ENCODE data around the gene AFMID. TPM values are rescaled to one million over a fixed set of nuclear protein-coding genes. Genes with fewer than 3 reads are reported as not detected.
"Not testable (repeated sequence)": the region's sequence is repeated elsewhere in the genome, so short reads cannot be mapped to it uniquely, and the experiment has no call there.

Gene AFMID
- total RNA-seq, result 50.4 TPM

GRCh38 chr17:78186692-78187595, at the start of gene AFMID, which contains the start of gene TK1:
Gene AFMID, plus strand, starts transcription at chr17:78187362. Its CDS starts 9 bp downstream, at chr17:78187371.
Gene TK1, minus strand, starts transcription at chr17:78187052. Its CDS starts 58 bp downstream, at chr17:78186994.
- DNase-seq (ENCODE audit: low spot score), result peak; percentile 96

GRCh38 chr17:78137392-78138203, 49.6 kb upstream of the AFMID start:
- DNase-seq (ENCODE audit: low spot score), result no peak

GRCh38 chr17:78138204-78139060, 48.7 kb upstream of the AFMID start:
- DNase-seq (ENCODE audit: low spot score), result no peak

- DNase-seq (ENCODE audit: low spot score), result not testable (repeated sequence)
Observed at GRCh38 chr17:78139861-78140168, 47.3 kb upstream of the AFMID start.

GRCh38 chr17:78140169-78141051, 46.8 kb upstream of the AFMID start:
- DNase-seq (ENCODE audit: low spot score), result peak; percentile 91

GRCh38 chr17:78141437-78142118, 45.6 kb upstream of the AFMID start:
- no peak for DNase-seq (ENCODE audit: low spot score)

- DNase-seq (ENCODE audit: low spot score), result peak; percentile 64
Observed at GRCh38 chr17:78142119-78142861, 44.9 kb upstream of the AFMID start.

- DNase-seq (ENCODE audit: low spot score), result no peak
Observed at GRCh38 chr17:78143214-78144146, 43.7 kb upstream of the AFMID start.

- peak; percentile 90 for DNase-seq (ENCODE audit: low spot score)
Observed at GRCh38 chr17:78144147-78144719, 42.9 kb upstream of the AFMID start.

GRCh38 chr17:78144736-78145641, 42.2 kb upstream of the AFMID start:
- DNase-seq (ENCODE audit: low spot score), result peak; percentile 53

- no peak for DNase-seq (ENCODE audit: low spot score)
Observed at GRCh38 chr17:78146471-78146869, 40.7 kb upstream of the AFMID start.

- no peak for DNase-seq (ENCODE audit: low spot score)
Observed at GRCh38 chr17:78146881-78147280, 40.3 kb upstream of the AFMID start.

- no peak for DNase-seq (ENCODE audit: low spot score)
Observed at GRCh38 chr17:78147315-78147998, 39.7 kb upstream of the AFMID start.

GRCh38 chr17:78148286-78149016, 38.7 kb upstream of the AFMID start:
- DNase-seq (ENCODE audit: low spot score), result no peak

GRCh38 chr17:78151514-78152008, 35.6 kb upstream of the AFMID start:
- peak; percentile 59 for DNase-seq (ENCODE audit: low spot score)

Data from mucosa of gallbladder (tissue), 1 donor.